GM19328 (cell line): ENCODE results near the gene CTSH.
A peak's percentile ranks its signal among the peaks of the same experiment; 100 is the strongest.
"Not testable (repeated sequence)": the region's sequence is repeated elsewhere in the genome, so short reads cannot be mapped to it uniquely, and the experiment has no call there.

ENCODE experiments used
- ATAC-seq: cut with Tn5 transposase; IDR thresholded peaks from one replicate; pipeline ENCODE4 v1.9.1; 2021; ENCODE audit warnings: mild to moderate bottlenecking, moderate library complexity; ENCODE audit not compliant: unreplicated experiment

The CTSH gene

DNA sequence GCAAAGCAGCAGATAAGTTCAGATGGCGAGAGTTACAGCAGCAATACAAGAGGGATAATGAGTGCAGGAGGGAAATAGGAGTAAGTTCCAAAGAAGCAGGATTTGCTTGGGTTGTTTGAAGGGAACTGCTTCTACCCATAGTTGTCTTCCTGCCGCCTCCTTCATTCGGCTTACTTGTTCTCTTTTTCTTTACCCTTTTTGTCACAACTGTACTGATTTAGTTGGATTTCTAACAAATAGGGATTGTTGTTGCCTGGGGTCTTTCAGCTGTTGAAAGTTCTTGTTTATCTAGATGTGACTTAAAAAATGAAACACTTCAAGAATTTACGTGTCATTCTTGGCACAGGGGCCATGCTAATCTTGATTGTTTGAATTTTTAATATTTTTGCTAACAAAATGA is 46.3 kb downstream of the CTSH start:
- ATAC-seq = no peak

DNA sequence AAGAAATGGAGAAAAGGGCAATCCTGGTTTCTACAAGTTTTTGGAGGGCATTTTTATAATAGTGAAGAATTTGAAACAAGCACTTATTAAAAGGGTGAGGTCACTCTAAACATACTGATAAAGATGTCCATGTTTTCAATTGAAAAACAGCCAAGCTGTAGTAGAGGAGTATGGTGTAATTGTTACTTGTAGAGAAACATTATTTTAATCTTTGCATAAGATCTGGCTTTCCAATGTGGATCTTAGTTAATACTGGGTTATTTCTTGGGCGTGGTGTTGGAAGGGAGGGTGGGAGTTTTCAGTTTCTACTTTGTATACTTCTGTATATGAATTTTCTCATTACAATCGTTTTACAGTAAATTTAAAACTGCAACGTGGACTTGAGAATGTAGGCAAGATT is 49.4 kb downstream of the CTSH start:
- no peak for ATAC-seq

GRCh38 chr15:78893538-78893937 is 51.3 kb downstream of the CTSH start:
- ATAC-seq = no peak

- ATAC-seq = no peak
These were observed 55.8 kb downstream of the CTSH start for GRCh38 chr15:78889000-78889399.

DNA sequence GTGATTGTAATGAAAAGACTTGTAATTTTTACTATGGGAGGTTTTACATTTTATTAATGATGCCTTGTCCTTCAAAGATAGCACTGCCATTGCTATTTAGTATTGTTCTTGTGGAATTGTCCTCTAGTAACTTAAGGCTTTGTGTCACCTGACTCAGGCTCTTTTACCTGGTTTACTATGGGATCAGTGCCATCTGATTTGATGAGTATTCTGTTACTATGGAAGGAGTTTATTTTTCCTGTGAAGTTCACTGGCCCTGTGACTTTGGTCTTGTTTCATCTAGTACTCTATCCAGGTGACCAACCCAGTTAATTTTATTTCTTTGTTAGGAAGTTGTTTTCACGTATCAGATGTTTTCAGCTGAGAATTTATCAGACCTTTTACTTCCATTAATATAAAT is 63.2 kb downstream of the CTSH start:
- ATAC-seq = no peak

- ATAC-seq = no peak
These were observed 64.0 kb downstream of the CTSH start for GRCh38 chr15:78880813-78881212.

- no peak for ATAC-seq
These were observed 64.7 kb downstream of the CTSH start for GRCh38 chr15:78880242-78880533.

- ATAC-seq = no peak
These were observed 65.2 kb downstream of the CTSH start for GRCh38 chr15:78879517-78880241.

GRCh38 chr15:78878356-78878755 is 66.5 kb downstream of the CTSH start:
- no peak for ATAC-seq

DNA sequence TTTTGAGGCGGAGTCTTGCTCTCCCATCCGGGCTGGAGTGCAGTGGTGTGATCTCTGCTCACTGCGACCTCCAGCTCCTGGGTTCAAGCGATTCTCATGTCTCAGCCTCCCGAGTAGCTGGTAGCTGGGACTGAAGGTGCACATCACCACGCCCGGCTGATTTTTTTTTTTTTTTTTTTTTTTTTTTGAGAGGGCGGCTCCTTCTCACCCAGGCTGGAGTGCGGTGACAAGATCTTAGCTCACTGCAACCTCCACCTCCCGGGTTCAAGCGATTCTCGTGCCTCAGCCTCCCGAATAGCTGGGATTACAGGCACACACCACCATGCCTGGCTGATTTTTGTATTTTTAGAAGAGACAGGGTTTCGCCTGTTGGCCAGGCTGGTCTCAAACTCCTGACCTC is 67.9 kb downstream of the CTSH start:
- not testable (repeated sequence) for ATAC-seq

- no peak for ATAC-seq
These were observed 69.5 kb downstream of the CTSH start for GRCh38 chr15:78875107-78875914.

GRCh38 chr15:78873793-78874765 is 70.8 kb downstream of the CTSH start:
- no peak for ATAC-seq

GRCh38 chr15:78872972-78873792 is 71.7 kb downstream of the CTSH start:
- peak; percentile 66 for ATAC-seq

GRCh38 chr15:78872155-78872971 is 72.5 kb downstream of the CTSH start, which contains the start of gene MORF4L1:
Gene MORF4L1 (plus strand): TSS chr15:78872890. CDS start chr15:78873018, 128 bp downstream.
- peak; percentile 76 for ATAC-seq

DNA sequence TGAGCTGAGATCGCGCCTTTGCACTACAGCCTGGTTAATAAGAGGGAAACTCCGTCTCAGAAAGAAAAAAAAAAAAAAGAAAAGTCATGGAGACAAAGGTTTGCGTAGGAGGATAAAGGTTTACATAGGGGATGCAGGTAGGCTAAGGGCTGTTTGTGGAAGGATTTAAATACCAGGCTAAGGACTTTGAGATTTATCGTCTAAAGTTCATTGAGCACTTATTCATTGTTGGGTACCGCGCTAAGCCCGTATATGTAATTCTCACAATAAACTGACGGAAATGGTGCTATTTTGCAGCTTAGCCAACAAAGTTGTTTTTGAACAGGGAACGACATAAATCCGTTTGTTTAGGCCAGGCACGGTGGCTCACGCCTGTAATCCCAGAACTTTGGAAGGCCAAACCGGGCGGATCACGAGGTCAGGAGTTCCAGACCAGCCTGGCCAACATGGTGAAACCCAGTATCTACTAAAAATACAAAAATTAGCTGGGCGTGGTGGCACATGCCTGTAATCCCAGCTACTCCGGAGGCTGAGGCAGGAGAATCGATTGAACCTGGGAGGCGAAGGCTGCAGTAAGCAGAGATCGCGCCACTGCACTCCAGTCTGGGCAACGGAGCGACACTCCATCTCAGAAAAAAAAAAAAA is 73.2 kb downstream of the CTSH start:
- not testable (repeated sequence) for ATAC-seq
